GM18868 (cell line): ENCODE measurements around the gene CNIH1.
"Not testable (repeated sequence)": the region's sequence is repeated elsewhere in the genome, so short reads cannot be mapped to it uniquely, and the experiment has no call there.

ENCODE experiments used
- ATAC-seq: cut with Tn5 transposase; IDR thresholded peaks from one replicate; pipeline ENCODE4 v1.9.1; 2021; ENCODE audit warnings: mild to moderate bottlenecking, moderate library complexity; ENCODE audit not compliant: unreplicated experiment

The CNIH1 gene

GRCh38 chr14:54470701-54471100 is 29.5 kb upstream of the CNIH1 start:
- ATAC-seq = no peak

DNA sequence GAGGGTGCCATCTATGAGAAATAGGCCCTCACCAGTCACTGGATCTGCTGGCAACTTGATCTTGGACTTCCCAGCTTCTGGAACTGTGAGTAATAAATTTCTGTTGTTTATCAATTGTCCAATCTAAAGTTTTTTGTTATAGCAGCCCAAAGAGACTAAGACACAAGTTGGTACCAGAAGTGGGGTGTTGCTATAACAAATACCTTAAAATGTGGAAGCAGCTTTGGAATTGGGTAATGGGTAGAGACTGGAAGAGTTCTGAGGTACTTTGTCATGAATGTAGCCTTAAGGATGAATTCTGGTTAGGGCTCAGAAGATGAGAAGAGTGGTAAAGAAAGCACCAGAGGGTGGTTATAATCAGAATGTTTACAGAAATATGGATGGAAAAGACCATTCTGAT is 26.1 kb upstream of the CNIH1 start:
- ATAC-seq = no peak

- no peak for ATAC-seq
These were observed 24.5 kb upstream of the CNIH1 start for GRCh38 chr14:54465654-54466053.

DNA sequence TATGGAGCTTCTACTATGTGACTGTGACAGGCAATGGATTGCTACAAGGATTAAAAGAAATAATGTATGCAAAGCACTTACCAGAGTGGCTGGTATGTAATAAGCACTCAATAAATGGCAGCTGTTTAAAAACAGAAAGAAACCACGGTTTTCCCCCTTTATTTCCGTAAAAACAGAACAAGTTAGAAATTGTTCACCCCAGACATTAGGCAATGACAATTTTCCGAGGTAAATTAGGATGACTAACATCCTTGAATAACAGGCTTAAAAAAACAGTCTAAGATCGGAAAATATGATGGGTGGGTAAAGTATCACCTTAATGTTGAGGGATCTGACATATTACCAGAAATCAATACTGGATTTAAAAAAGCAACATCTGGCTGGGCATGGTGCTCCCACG is 20.9 kb upstream of the CNIH1 start:
- no peak for ATAC-seq

- ATAC-seq = no peak
These were observed 17.9 kb upstream of the CNIH1 start for GRCh38 chr14:54459106-54459505.

DNA sequence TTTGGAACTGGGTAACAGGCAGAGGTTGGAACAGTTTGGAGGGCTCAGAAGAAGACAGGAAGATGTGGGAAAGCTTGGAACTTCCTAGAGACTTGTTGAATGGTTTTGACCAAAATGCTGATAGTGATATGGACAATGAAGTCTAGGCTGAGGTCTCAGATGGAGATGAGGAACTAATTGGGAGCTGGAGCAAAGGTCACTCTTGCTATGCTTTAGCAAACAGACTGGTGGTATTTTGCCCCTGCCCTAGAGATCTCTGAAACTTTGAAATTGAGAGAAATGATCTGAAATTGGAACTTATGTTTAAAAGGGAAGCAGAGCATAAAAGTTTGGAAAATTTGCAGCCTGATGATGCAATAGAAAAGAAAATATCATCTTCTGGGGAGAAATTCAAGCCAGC is 17.4 kb upstream of the CNIH1 start:
- not testable (repeated sequence) for ATAC-seq

DNA sequence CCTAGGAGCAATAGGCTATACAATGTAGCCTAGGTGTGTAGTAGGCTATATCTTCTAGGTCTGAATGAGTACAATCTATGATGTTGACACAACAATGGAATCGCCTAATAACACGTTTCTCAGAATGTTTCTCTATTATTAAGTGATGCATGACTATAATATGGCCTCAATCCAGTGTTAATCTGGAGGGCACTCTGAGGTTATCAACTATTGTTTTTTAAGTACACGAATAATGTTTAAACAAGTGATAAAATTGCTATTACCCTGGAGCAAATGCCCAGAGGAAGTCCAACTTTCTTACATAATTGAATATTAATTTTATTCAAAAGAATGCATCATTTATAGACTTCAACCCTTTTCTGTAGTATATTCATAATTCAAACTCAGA is 16.4 kb upstream of the CNIH1 start:
- no peak for ATAC-seq

DNA sequence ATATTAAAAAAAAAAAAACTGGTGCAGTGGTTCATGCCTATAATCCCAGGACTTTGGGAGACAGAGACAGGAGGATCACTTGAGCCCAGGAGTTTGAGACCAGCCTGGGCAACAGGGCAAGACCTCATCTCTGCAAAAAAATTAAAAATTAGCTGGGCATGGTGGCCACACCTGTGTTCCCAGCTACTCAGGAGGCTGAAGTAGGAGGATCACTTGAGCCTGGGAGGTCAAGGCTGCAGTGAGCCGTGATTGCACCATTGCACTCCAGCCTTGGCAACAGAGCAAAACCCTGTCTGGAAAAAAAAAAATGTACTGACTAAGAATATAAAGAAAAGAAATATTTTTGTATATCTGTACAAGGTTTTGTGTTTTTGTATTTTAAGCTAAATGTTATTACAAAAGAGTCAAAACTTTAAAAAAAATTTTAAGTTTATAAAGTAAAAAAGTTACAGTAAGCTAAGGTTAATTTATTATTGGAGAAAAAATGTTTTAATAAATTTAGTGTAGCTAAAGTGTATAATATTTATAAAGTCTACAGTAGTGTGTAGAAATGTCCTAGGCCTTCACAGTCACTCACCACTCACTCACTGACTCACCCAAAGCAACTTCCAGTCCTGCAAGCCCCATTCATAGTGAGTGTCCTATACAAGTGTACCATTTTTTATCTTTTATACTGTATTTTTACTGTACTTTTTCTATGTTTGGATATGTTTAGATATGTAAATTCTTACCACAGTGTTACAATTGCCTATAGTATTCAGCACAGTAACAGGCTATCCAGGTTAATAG is 15.8 kb upstream of the CNIH1 start:
- ATAC-seq = not testable (repeated sequence)

GRCh38 chr14:54455363-54455762 is 14.2 kb upstream of the CNIH1 start:
- no peak for ATAC-seq

DNA sequence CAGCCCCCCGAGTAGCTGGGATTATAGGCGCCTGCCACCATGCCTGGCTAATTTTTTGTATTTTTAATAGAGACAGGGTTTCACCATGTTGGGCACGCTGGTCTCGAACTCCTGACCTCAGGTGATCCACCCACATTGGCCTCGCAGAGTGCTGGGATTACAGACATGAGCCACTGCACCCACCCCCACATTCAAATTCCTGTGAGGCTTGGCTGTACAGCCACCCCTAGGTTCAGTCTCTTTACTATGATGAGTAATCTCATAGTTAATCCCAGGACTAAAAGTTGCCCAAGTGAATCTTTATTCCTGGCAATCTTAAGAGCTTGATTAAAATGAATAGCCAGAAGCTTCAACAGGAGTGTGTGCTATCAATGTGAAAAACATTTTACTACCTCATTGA is 12.8 kb upstream of the CNIH1 start:
- not testable (repeated sequence) for ATAC-seq

DNA sequence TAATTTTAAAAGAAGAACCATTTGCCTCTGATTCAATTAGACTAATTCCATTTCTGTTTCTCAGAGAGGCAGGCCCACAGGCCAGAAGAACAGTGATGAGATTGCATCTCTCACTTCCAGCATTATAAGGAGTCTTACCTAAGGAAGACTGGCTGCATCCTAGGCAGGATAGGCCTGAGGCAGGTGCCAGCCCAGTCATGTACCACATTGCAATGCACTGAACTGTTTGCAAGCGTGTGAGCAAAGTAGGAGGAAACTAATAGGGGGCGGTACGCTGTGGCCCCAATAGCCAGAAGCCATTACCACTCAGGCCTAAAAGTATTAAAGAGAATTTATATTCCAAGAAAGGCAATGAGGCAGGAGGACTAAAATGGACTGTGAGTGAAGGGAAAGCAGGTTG is 12.1 kb upstream of the CNIH1 start:
- ATAC-seq = no peak

DNA sequence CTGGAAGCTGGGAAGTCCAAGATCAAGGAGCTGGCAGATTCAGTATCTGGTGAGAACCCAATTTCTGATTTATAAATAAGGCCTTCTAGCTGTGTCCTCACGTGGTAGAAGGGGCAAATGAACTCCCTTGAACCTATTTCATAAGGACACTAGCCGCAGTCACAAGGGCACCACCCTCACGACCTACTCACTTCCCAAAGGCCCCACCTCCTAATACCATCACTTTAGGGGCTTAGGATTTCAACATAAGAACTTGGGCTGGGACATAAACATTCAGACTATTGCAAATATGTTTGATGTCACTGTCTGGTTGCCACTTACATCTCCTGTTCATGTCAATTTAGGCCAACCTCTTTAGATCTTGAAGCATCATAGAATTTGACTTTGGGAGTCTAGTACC is 10.8 kb upstream of the CNIH1 start:
- ATAC-seq = no peak

GRCh38 chr14:54451121-54451601 is 10.0 kb upstream of the CNIH1 start:
- ATAC-seq = no peak

DNA sequence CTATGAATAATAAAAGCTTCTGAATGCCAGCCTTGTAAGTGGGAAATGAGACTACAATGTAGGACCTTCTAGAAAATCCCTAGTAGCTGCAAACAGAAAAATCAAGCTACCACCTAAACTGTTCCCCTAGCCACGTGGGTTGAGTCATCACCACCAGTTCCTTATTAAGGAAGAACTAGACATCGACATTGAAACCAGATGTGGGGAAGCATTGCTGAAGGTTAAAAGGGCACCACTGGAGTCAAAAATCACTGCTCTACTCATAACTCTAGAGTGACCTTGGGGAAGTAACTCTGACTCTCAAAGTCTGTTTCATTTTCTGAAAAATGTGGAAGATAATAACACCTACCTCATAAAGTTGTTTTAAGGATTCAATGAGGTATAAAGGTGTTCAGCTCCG is 9.4 kb upstream of the CNIH1 start:
- no peak for ATAC-seq

DNA sequence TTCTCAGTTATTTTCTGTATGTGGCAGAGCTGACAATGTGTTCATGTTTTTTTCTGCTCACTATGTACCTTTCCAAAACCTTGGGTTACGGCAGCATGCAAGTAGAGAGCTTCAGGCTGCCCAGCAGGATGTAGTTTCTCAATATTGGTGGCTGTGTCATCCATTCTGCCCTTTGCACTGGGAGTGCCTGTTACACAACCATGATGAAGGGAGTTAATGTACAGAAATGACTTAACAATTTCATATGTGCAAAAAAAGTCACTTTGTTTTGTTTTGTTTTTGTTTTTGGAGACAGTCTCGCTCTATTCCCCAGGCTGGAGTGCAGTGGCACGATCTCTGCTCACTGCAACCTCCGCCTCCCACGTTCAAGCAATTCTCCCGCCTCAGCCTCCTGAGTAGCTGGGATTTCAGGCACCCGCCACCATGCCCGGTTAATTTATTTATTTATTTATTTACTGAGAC is 6.1 kb upstream of the CNIH1 start:
- no peak for ATAC-seq

- no peak for ATAC-seq
These were observed 5.1 kb upstream of the CNIH1 start for GRCh38 chr14:54446161-54446693.

DNA sequence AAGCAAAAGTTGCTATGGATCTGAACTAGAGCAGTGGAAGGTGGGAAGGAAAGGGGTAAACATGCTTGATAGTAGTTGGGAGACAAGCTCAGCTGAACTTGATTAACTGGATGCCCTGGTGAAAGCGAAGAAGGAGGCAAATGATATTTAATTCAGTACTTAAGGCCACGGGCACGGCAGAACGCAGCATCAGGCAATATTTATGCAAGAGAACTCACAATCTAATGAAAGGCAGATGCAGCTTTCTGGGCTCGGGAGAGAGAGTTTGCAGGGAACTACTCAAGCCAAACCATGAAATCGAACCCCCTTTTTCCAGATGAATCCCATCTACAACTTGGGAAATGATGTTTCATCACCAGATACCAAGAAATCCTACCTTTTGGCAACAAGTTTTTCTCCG is 3.5 kb upstream of the CNIH1 start:
- ATAC-seq = no peak

- no peak for ATAC-seq
These were observed 2.8 kb upstream of the CNIH1 start for GRCh38 chr14:54443981-54444380.

DNA sequence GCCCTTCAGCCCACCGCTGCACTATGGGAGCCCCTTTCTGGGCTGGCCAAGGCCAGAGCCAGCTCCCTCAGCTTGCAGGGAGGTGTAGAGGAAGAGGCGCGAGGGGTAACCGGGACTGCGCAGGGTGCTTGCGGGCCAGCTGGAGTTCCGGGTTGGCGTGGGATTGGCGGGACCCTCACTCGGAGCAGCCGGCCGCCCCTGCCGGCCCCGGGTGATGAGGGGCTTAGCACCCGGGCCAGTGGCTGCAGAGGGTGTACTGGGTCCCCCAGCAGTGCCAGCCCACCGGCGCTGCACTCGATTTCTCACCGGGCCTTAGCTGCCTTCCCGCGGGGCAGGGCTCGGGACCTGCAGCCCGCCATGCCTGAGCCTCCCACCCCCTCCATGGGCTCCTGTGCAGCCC is 1.8 kb upstream of the CNIH1 start:
- not testable (repeated sequence) for ATAC-seq

DNA sequence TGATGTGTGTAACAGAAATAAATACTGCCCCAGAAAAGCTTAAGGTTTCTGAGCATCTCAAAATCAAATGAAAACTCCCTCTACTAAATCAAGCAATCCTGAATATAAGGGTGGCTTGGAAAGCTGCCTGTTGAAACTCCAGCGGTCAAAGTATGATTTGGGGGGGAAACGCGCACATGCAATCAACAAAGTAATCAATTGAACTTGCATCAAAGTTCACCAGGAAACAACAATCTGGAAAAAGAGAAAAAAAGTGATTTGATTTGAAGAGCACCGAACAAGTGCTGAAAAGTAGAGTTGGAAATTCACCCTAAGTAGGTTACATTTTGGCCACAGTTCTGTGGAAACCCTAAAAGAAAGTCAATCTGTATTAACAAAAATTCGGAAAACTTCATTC is 700 bp downstream of the CNIH1 start:
- ATAC-seq = no peak

DNA sequence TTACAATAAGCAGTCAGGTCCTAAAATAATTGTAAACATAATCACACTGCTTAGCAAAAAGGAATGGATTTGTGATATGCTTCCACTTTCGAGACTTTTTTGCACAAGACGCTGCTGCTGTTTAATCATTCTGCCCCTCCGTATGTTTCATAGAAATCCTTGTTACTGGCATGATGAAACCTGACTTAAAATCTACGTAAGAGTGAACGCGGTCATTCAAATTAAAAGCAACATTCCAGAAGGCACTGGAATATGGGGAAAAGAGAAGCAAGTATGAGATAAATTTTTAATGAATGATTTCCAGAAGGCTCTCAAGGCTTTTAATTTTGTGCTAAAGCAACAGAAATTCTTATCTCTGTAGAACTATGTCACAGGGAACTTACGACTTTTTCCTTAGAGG is 1.1 kb downstream of the CNIH1 start:
- no peak for ATAC-seq

DNA sequence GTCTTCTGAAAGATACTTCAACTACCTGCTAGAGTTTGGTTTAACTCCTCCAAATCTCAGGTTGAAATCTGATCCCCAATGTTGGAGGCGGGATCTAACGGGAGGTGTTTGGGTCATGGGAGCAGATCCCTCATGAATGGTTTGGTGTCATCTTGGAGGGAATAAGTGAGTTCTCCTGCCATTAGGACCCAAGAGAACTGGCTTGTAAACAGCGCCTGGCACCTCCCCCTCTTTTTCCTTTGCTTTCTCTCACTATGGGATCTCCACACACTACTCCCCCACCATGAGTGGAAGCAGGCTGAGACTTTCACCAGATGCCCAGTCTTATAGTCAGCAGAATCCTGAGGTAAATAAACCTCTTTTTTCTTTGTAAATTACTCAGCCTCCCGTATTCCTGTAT is 2.5 kb downstream of the CNIH1 start:
- ATAC-seq = no peak

- ATAC-seq = not testable (repeated sequence)
These were observed 3.2 kb downstream of the CNIH1 start for GRCh38 chr14:54437954-54438353.
